HL-60 (cell line): ENCODE data around the gene CD7.

Source experiments
- DNase-seq, 2 experiments: peaks; one replicate each; pipeline ENCODE4 v3.0.0-alpha.2; 2010 to 2020; ENCODE audit warnings: low read depth in 1 of 2, low spot score in 1 of 2
- H3K27ac ChIP-seq: fragments of 250-450 bp; sonication (Bioruptor Pico); replicated peaks from 2 replicates; pipeline ENCODE4 v1.5.1; 2020; ENCODE audit warnings: mild to moderate bottlenecking, moderate library complexity
- H3K27me3 ChIP-seq: fragments of 250-450 bp; sonication (Bioruptor Pico); 2 replicates; pipeline ENCODE4 v1.5.1; 2021; ENCODE audit warnings: mild to moderate bottlenecking, moderate library complexity; ENCODE audit not compliant: insufficient read depth, poor library complexity, severe bottlenecking
- H3K4me3 ChIP-seq: replicated peaks from 2 replicates; pipeline ENCODE4 v1.5.1; 2011; ENCODE audit warnings: mild to moderate bottlenecking, control low read depth, low read length; ENCODE audit not compliant: insufficient read depth
- GABPA ChIP-seq: IDR thresholded peaks from 2 replicates; pipeline ENCODE4 v1.6.1; 2012; ENCODE audit warnings: low read depth
- POLR2AphosphoS5 ChIP-seq: IDR thresholded peaks from 2 replicates; pipeline ENCODE4 v1.6.1; 2012; ENCODE audit warnings: low read depth
- REST ChIP-seq: IDR thresholded peaks from 2 replicates; pipeline ENCODE4 v1.6.1; 2012; ENCODE audit warnings: low read depth; ENCODE audit not compliant: insufficient replicate concordance
- SPI1 ChIP-seq: IDR thresholded peaks from 2 replicates; pipeline ENCODE4 v1.6.1; 2012; ENCODE audit warnings: low read depth, mild to moderate bottlenecking, borderline replicate concordance
- TF ChIP-seq, protein P1 (sequence below): IDR thresholded peaks from one replicate; pipeline ENCODE4 v1.5.1; 2011; ENCODE audit warnings: low read length, control low read depth, inconsistent platforms; ENCODE audit not compliant: insufficient read depth

The CD7 gene

DNA sequence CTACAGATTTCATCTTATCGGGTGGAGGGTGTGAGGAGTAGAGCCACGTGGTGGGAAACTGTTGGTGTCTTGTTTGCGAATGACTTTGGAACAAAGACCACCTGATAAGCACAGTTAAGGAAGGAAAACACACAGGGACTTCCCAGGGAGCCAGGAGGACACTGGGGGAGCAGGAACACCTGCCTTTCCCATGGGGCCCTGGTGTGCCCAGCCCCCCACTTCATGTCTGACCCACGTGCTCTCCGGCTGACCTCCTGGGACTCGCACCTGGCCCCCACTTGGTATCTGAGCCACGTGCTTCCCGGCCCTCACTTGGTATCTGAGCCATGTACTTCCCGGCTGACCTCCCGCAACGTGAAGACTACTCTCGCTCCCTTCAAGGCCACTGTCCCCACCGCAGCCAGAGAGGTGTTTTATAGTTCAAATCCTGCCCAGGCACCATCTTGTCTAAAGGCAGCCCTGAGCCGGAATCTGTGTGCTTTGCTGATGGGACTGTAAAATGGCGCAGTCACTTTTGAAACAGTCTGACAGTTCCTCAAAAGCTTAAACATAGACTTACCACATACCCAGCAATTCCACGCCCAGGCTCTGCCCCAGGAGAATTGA is 38.5 kb downstream of the CD7 start:
- peak; percentile 95 for TF ChIP-seq SPI1
- peak; percentile 61; the same call in 1 of the 2 replicates for TF ChIP-seq POLR2AphosphoS5
- TF ChIP-seq GABPA: no peak
- H3K27ac ChIP-seq: peak overlapping the region; percentile 81
- no peaks in the 10 kb centered on the region for H3K27me3 ChIP-seq
- H3K4me3 ChIP-seq: no peak overlapping the region
- peak in 1 of 2 experiments; percentile 88 for DNase-seq

DNA sequence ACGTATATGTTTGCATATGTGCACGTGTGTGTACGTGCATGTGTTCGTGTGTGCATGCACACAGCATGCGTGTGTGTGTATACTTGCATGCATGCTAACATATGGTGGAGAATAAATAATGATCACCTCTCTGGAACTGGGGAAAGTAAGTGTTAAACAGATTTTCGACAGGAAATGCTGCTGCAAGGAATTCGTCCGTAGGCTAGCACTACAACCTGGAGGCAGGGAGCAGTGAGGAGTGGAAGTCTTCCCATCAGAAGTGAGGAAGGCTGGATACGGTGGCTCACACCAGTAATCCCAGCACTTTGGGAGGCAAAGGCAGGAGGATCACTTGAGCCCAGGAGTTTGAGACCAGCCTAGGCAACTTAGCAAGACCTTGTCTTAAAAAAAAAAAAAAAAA is 39.1 kb downstream of the CD7 start:
- DNase-seq: no peak
- Histone ChIP-seq H3K27ac (peak overlapping the region; percentile 81; the same call in 1 of the 2 replicates), H3K27me3 (no peaks in the 10 kb centered on the region), H3K4me3 (no peak overlapping the region)
- TF ChIP-seq POLR2AphosphoS5: no peak
- TF ChIP-seq REST: no peak
- TF ChIP-seq, protein P1, sequence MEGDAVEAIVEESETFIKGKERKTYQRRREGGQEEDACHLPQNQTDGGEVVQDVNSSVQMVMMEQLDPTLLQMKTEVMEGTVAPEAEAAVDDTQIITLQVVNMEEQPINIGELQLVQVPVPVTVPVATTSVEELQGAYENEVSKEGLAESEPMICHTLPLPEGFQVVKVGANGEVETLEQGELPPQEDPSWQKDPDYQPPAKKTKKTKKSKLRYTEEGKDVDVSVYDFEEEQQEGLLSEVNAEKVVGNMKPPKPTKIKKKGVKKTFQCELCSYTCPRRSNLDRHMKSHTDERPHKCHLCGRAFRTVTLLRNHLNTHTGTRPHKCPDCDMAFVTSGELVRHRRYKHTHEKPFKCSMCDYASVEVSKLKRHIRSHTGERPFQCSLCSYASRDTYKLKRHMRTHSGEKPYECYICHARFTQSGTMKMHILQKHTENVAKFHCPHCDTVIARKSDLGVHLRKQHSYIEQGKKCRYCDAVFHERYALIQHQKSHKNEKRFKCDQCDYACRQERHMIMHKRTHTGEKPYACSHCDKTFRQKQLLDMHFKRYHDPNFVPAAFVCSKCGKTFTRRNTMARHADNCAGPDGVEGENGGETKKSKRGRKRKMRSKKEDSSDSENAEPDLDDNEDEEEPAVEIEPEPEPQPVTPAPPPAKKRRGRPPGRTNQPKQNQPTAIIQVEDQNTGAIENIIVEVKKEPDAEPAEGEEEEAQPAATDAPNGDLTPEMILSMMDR: no peak
- no peak for TF ChIP-seq GABPA
- no peak for TF ChIP-seq SPI1

DNA sequence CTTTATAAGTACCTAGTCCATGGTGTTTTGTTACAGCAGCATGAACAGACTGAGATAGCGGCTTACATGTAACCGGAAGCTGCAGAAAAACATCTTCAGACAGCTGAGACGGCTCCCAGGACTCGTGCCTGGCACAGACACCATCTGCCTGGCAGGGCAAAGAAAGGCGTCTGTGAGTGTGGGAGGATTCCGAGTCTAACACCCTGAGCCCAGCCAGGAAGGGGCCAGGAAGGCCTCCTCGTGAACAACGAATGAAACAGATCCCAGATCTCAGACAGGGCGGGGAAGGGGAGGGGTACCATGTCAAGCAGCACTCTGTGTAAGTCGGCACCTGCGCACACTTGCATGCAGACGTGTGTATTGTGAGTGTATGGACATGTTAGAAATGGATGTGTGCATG is 39.6 kb downstream of the CD7 start:
- no peak for DNase-seq
- Histone ChIP-seq H3K27ac (no peak overlapping the region), H3K4me3 (no peak overlapping the region), H3K27me3 (no peaks in the 10 kb centered on the region)
- TF ChIP-seq, protein P1: no peak
- TF ChIP-seq GABPA (no peak), POLR2AphosphoS5 (no peak), REST (no peak), SPI1 (no peak)

- TF ChIP-seq, protein P1: no peak
- TF ChIP-seq POLR2AphosphoS5: no peak
- TF ChIP-seq REST: no peak
- no peak overlapping the region for H3K4me3 ChIP-seq
- H3K27me3 ChIP-seq: no peaks in the 10 kb centered on the region
- no peak for DNase-seq
- no peak overlapping the region for H3K27ac ChIP-seq
Observed at GRCh38 chr17:82276938-82277337, 40.5 kb downstream of the CD7 start.
